GM18867 (cell line): ENCODE data around the gene RSRC1.

Source experiments
- ATAC-seq: cut with Tn5 transposase; IDR thresholded peaks from one replicate; pipeline ENCODE4 v1.9.1; 2021; ENCODE audit warnings: mild to moderate bottlenecking, moderate library complexity; ENCODE audit not compliant: unreplicated experiment

Gene RSRC1

DNA sequence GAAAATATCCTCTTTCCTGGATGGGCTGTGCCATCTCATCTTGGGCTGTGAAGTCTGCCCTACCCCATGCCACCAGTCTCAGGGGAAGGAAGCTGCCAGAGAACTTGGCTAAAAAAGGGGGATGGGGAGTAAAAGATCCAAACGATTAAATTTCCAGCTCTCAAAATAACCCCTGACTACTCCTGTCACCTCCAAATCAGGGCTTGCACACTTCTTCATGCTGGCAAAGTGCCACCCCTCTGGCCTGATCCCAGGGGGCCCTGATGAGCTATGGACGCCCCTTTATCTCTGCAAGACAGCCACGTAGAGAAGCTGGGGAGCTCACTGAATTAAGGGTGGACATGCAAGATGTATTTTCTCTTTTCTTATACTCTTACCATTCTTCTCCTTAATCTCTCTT is 459.9 kb downstream of the RSRC1 start:
- no peak for ATAC-seq

DNA sequence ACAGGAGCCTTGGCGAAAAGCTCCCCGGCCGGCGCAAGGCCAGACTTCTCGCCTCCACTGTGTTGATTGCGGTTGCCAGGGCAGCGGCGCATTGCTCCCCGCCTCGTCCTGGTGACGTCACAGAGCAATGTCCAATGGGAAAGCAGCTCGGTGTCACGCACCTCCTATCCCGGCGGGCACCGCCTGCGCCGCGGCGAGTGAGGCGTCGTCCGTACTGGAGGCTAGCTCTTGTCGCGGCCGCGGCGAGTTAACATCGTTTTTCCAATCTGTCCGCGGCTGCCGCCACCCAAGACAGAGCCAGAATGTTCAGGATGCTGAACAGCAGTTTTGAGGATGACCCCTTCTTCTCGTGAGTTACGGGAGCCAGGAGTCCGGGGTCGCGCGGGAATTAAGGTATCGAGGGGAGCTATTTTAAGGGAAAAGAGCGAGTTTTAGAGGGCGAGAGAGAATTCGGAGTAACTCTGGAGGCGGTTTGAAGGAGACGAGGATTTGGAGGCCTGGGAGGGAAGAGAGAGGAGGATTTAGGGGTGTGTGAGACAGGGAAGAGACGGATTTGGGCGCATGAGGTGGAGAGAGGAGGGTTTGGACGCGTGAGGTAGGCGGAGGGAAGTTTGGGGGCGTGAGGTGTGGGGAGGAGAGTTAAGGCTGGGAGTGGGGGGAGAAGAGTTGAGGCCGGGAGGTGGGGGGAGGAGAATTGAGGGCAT is 461.3 kb downstream of the RSRC1 start, which contains the start of gene MLF1:
MLF1 (plus strand) TSS at position 196 of the 704 bp plus-strand sequence; CDS start at position 303, 107 bp downstream.
- peak; percentile 100 for ATAC-seq

DNA sequence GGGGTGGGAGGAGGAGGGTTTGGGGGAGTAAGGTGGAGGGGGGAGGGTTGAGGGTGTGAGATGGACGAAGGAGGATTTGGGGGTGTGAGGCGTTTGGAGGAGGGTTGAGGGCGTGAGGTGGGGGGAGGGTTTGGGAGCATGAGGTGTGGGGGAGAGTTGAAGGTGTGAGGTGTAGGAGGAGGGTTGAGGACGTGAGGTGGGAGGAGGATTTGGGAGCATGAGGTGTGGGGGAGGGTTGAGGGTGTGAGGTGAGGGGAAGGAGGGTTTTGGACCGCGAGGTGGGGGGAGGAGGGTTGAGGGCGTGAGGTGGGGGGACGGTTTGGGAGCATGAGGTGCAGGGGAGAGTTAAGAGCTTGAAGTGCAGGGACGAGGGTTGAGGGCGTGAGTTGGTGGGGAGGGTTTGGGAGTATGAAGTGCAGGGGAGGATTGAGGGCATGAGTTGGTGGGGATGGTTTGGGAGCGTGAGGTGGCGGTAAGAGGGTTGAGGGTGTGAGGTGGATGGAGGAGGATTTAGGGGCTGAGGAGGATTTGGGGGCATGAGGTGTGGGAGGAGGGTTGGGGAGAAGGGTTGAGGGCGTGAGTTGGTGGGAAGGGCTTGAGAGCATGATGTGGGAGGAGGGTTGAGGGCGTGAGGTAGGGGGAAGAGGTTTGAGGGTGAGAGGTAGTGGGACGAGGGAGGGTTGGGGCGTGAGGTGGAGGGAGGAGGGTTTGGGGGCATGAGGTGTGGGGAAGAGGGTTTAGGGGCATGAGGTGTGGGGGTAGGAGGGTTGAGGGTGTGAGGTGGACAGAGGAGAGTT is 462.3 kb downstream of the RSRC1 start:
- no peak for ATAC-seq

DNA sequence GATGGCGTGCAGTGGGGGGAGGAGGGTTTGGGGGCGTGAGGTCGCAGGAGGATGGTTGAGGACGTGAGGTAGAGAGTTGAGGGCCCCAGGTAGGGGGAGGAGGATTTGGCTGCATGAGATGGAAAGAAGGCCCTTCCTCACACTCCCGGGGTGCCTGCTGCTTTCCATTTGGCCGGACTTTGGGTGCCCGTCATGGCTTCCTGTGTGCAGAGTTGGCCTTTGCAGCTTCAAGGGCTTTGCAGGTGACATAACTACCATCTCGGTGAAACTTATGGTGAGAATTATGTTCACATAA is 462.8 kb downstream of the RSRC1 start:
- no peak for ATAC-seq

DNA sequence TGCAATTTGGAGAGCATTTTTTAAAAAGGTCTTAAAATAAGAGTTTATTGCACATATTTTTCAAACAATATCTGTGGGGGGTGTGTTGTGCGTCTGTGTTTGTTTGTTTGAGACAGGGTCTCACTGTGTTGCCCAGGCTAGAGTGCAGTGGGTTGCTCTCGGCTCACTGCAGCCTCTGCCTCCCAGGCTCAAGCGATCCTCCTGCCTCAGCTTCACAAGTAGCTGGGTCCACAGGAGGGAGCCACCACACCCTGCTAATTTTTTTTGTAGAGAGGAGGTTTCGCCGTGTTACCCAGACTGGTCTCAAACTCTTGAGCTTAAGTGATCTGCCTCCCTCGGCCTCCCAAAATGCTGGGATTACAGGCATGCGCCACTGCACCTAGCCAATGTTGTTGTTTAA is 463.8 kb downstream of the RSRC1 start:
- no peak for ATAC-seq

DNA sequence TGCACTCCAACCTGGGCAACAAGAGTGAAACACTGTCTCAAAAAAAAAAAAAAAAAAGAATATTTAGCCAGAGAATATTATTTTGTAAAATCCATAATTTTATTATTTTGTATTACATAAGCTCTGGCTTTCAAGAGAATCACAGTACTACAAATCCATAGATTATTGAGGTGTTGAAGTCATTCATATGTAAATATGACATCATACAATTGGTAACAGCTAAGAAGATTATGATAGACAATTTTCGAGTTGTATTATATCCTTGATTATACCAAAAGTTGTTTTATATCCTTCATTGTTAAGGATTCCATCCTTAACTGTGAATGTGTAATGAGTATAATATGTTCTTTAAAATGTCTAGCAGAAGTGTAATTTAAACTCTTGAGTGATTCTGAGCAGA is 464.8 kb downstream of the RSRC1 start:
- ATAC-seq = no peak

DNA sequence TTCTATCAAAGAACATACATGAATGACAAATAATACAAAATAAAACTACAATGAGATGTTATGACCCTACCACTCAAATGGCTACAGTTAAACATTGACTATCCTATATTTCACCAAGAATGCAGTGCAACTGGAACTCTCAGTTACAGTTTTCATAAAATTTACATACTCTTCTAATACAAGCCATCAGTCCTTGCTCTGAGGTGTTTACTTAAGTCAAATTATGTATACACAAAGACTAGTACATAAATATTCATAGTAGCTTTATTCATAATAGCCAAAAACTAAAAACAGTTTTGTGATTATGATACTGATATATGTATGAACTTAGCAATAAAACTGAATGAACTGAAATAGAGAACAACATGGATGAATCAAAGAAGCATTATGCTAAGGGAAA is 480.3 kb downstream of the RSRC1 start:
- no peak for ATAC-seq
